ENCODE results near the gene ETV1. TPM values are rescaled to one million over a fixed set of nuclear protein-coding genes. Genes with fewer than 3 reads are reported as not detected.

The ETV1 gene
- total and polyA plus RNA-seq, 9 of the 15 experiments (the other 6 are each of a cell fraction or from before 2014, with no cell fraction given): 7.2 to 27.4 (median 14.0) TPM

DNA sequence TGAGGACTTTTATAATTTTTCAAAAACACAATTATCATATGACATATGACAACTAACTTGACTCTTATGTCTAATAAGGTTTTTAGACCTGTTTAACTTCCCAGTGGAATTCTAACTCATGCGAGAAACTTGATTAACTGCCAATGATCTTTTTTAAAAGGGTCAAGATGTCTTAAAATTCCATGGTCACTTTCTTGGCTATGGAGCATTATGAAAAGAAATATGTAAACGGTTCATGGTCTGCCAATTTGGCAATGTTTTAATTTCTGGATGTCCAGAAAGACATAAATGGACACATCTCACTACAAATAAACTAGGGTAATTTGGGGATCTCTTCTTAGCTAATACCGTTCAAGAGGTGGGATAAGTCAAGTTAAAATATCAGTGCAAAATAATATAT lies 5.4 kb downstream of the ETV1 start:
- Histone ChIP-seq H3K27ac (ENCODE audit: extremely low read depth, low read depth, low read length) (peak overlapping the region; percentile 85; the same call in 2 of the 3 replicates), H3K9me1 (ENCODE audit: control insufficient read depth, insufficient read depth, low read length) (no peaks in the 10 kb centered on the region), H4K20me1 (replicated peaks; ENCODE audit: control insufficient read depth, insufficient read depth, low read length) (no peaks in the 10 kb centered on the region), H3K4me3 (no peak overlapping the region), H3K9ac (ENCODE audit: insufficient read depth in 1 of 2, low read depth in 2 of 2, low read length in 2 of 2) (peak overlapping the region in 1 of 2 experiments; percentile 69; a peak in 2 of 4 replicates), H2AFZ (ENCODE audit: low read depth, low read length) (peak overlapping the region; percentile 66), H3K4me2 (ENCODE audit: insufficient read depth, low read length) (peak overlapping the region; percentile 43; the same call in 1 of the 2 replicates), H3K4me1 (replicated peaks in 1 of 2; ENCODE audit: control insufficient read depth in 2 of 2, insufficient read depth in 2 of 2, low read length in 2 of 2) (peaks cover 0 to 19% of the 10 kb centered on the region in 2 experiments; a peak in 3 of 5 replicates), H3K9me3 (replicated peaks; ENCODE audit: control insufficient read depth, insufficient read depth, low read depth, low read length) (no peaks in the 10 kb centered on the region), H3K27me3 (ENCODE audit: control insufficient read depth in 2 of 2, insufficient read depth in 2 of 2, low read length in 2 of 2) (no peaks in the 10 kb centered on the region), H3K79me2 (ENCODE audit: control insufficient read depth, insufficient read depth, low read length) (peaks cover 58% of the 10 kb centered on the region), H3K36me3 (ENCODE audit: control insufficient read depth, insufficient read depth, low read length) (no peaks in the 10 kb centered on the region)
- POLR2A ChIA-PET: no interaction called here
- in situ Hi-C loops (cut with MboI): loop anchor here (25.0 kb wide), 1 partner anchor 1272 kb away; no protein-coding TSS in a partner anchor
- 9% methylated on average over 3 of the region's 3 CpGs for WGBS (ENCODE audit: insufficient coverage, low coverage, missing lambda C conversion rate)
- FAIRE-seq (no peak), ATAC-seq (no peak), DNase-seq (ENCODE audit: extremely low read depth in 1 of 4, low spot score in 3 of 4) (no peak)
- CTCF ChIA-PET (ENCODE audit: low intra/inter-chr PET ratio): no interaction called here
- TF ChIP-seq SMARCE1 (IDR thresholded peaks at IDR 0.05) (0 out of 2 replicates have a peak, but pooled peaks have one; percentile 3), GABPB1 (CRISPR knock-in tag; IDR thresholded peaks at IDR 0.05) (no peak)
- intact Hi-C loops (cut with micrococcal nuclease): loop anchor here (5.0 kb wide), 1 partner anchor 1582 kb away; the partner anchor contains the start of gene VWDE
- BruUV-seq (replicated peaks): no TSS peak

DNA sequence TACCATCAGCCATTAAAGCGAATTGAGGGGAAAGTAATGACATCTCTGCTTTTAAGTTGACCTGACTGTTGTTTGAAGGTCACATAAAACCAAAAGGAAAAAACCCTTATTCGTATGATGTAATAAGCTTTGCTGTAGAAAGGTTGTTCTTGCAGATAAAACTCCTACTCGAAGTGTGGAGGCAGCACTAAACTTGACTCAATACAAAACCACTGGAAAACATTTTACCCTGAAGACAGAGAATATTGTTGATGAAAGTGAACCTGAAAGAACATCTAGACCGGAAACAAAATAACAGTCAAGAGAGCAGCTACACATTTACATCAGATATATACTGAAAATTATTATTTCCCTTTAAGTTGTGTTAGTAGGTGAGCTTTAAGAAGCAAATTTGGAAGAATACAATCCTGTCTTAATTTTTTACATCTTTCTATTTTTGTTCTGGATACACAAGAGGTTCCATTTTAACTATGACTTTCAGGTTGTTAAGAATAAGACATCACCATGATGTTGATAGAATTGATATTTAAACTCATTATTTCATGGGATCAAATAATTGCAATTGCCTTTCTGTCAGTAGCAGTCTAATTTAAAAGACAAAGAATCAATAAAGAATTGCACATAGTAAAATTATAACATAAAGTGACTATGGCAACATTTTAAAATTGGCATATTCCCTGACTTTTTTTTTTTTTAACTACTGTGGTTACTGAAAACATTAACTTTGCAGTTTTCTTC lies 6.4 kb downstream of the ETV1 start:
- intact Hi-C loops (cut with micrococcal nuclease): loop anchor here (2.0 to 5.0 kb wide), 2 partner anchors 1292 to 1581 kb away; partner anchors contain the start of gene VWDE
- H3K4me1 ChIP-seq (replicated peaks in 1 of 2; ENCODE audit: control insufficient read depth in 2 of 2, insufficient read depth in 2 of 2, low read length in 2 of 2): peaks cover 0 to 19% of the 10 kb centered on the region in 2 experiments; a peak in 3 of 5 replicates
- ATAC-seq (peak; percentile 48), FAIRE-seq (no peak), DNase-seq (ENCODE audit: extremely low read depth in 1 of 4, low spot score in 3 of 4) (peak in 2 of 4 experiments; percentile 44 to 71)
- no peaks in the 10 kb centered on the region for H3K9me3 ChIP-seq (replicated peaks; ENCODE audit: control insufficient read depth, insufficient read depth, low read depth, low read length)
- peak overlapping the region; percentile 66 for H2AFZ ChIP-seq (ENCODE audit: low read depth, low read length)
- CTCF ChIA-PET (ENCODE audit: low intra/inter-chr PET ratio): no interaction called here
- 4% methylated on average over 4 of the region's 4 CpGs for WGBS (ENCODE audit: insufficient coverage, low coverage, missing lambda C conversion rate)
- H3K36me3 ChIP-seq (ENCODE audit: control insufficient read depth, insufficient read depth, low read length): no peaks in the 10 kb centered on the region
- peak overlapping the region; percentile 85 for H3K27ac ChIP-seq (ENCODE audit: extremely low read depth, low read depth, low read length)
- POLR2A ChIA-PET: interaction anchor here (0.8 kb wide), 2 partner anchors 8 to 23 kb away, joined by 3 read pairs; no protein-coding TSS in a partner anchor
- peak overlapping the region; percentile 17 to 69; a peak in 3 of 4 replicates for H3K9ac ChIP-seq (ENCODE audit: insufficient read depth in 1 of 2, low read depth in 2 of 2, low read length in 2 of 2)
- TSS peak; percentile 77 for BruUV-seq (replicated peaks)
- H3K27me3 ChIP-seq (ENCODE audit: control insufficient read depth in 2 of 2, insufficient read depth in 2 of 2, low read length in 2 of 2): no peaks in the 10 kb centered on the region
- in situ Hi-C loops (cut with MboI): loop anchor here (25.0 kb wide), 1 partner anchor 1271 kb away; no protein-coding TSS in a partner anchor
- H4K20me1 ChIP-seq (replicated peaks; ENCODE audit: control insufficient read depth, insufficient read depth, low read length): no peaks in the 10 kb centered on the region
- H3K4me3 ChIP-seq: no peak overlapping the region
- no peaks in the 10 kb centered on the region for H3K9me1 ChIP-seq (ENCODE audit: control insufficient read depth, insufficient read depth, low read length)
- H3K4me2 ChIP-seq (ENCODE audit: insufficient read depth, low read length): peak overlapping the region; percentile 46
- H3K79me2 ChIP-seq (ENCODE audit: control insufficient read depth, insufficient read depth, low read length): peaks cover 57% of the 10 kb centered on the region
- 0 out of 2 replicates have a peak, but pooled peaks have one; percentile 26 for TF ChIP-seq TAL1 (IDR thresholded peaks at IDR 0.05)
- TF ChIP-seq ZNF311 (CRISPR knock-in tag; IDR thresholded peaks at IDR 0.05): peak; percentile 58; the same call in 1 of the 2 replicates
- peak; percentile 75; the same call in 1 of the 2 replicates for TF ChIP-seq ATF7 (IDR thresholded peaks at IDR 0.05)
- TF ChIP-seq RNF2 (IDR thresholded peaks at IDR 0.05): 0 out of 2 replicates have a peak, but pooled peaks have one; percentile 37
- no peak for TF ChIP-seq SMARCB1 (IDR thresholded peaks at IDR 0.05; ENCODE audit: insufficient read length, low read depth)
- 0 out of 2 replicates have a peak, but pooled peaks have one; percentile 21 for TF ChIP-seq ZNF75A (CRISPR knock-in tag; IDR thresholded peaks at IDR 0.05)
- TF ChIP-seq, protein P1, sequence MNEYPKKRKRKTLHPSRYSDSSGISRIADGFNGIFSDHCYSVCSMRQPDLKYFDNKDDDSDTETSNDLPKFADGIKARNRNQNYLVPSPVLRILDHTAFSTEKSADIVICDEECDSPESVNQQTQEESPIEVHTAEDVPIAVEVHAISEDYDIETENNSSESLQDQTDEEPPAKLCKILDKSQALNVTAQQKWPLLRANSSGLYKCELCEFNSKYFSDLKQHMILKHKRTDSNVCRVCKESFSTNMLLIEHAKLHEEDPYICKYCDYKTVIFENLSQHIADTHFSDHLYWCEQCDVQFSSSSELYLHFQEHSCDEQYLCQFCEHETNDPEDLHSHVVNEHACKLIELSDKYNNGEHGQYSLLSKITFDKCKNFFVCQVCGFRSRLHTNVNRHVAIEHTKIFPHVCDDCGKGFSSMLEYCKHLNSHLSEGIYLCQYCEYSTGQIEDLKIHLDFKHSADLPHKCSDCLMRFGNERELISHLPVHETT (CRISPR knock-in tag; conservative IDR thresholded peaks at IDR 0.05 in 1 of 2, IDR thresholded peaks at IDR 0.05 in 1 of 2): peak in 1 of 2 experiments; percentile 27; a peak in 1 of 4 replicates
- TF ChIP-seq, protein P2, sequence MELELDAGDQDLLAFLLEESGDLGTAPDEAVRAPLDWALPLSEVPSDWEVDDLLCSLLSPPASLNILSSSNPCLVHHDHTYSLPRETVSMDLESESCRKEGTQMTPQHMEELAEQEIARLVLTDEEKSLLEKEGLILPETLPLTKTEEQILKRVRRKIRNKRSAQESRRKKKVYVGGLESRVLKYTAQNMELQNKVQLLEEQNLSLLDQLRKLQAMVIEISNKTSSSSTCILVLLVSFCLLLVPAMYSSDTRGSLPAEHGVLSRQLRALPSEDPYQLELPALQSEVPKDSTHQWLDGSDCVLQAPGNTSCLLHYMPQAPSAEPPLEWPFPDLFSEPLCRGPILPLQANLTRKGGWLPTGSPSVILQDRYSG (tag; conservative IDR thresholded peaks at IDR 0.05; ENCODE audit: low read depth): peak; percentile 46; the same call in 1 of the 2 replicates
